HG02588 (cell line): ENCODE data around the gene MLLT1.

Source experiments
- ATAC-seq: cut with Tn5 transposase; IDR thresholded peaks from one replicate; pipeline ENCODE4 v1.9.1; 2021; ENCODE audit warnings: mild to moderate bottlenecking, moderate library complexity; ENCODE audit not compliant: unreplicated experiment

The MLLT1 gene

GRCh38 chr19:6212403-6213265 lies 67.1 kb downstream of the MLLT1 start:
- no peak for ATAC-seq

DNA sequence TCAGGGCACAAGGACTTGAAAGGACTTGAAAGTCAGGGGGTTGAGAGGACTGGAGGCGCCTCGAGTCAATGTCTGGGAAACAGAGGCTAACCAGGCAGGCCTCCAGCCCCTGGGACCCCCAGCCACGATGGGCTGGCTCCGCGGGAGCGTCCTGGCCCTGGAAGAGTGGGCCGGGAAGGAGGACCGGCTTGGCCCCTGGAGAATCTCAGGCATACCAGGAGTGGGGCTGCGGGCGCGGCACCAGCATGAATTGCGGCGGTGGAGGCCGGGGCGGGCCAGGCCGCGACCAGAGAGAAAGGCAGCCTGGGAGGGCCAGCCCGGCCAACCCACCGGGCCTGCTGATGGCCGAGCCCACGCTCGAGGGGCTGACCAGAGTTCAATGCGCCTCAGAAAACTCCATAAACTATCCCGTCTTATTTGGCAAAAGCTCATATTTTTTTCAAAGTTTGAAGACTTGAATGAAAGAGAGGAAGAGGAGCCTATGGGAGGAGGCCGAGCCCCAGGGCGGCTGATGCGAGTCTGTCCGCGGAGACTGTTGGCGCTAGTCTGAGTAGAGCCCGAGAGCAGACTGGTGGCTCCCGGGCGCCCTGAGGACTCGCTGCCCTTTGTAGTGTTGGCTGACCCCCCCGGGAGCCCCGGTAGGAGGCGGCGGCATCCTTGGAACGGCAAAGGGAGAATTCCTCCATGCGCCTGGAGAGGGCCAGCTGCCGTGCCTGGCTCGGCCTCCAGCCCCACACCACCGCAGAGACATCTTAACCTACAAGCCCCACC lies 68.0 kb downstream of the MLLT1 start:
- no peak for ATAC-seq

GRCh38 chr19:6210721-6211600 lies 68.8 kb downstream of the MLLT1 start:
- no peak for ATAC-seq

- no peak for ATAC-seq
Measured at GRCh38 chr19:6210091-6210490, 69.7 kb downstream of the MLLT1 start.

DNA sequence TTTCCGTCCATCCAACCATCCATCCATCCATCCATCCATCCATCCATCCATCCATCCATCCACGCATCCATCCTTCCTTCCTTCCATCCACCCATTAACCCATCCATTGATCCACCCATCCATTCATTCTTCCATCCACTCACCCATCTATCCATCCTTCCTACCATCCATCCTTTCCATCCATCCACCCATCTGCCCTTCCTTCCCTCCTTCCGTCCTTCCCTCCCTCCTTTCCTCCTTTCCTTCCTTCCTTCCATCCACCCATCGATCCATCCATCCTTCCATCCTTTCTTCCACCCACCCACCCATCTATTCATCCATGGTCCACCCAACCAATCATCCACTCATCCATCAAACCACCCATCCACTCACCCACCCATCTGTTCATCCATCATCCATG lies 70.1 kb downstream of the MLLT1 start:
- ATAC-seq: no peak

DNA sequence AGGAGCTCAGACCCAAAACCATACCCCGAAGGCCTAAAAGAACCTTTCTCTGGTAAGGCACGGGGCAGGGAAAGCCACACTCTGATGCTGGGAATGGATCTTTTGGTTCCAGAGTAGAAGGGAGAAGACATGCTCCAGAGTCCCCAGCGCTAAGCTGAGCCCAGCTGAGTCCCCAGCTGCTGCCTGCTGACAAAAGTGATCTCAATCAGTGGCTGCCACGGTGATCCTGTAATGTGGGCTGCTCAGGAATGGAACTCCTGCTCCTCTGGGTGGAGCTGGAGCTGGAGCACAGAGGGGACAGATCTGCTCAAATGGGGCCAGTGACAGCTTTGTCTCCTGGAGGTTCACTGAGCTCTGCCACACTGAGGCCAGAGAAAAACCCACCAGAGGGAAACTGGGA lies 70.5 kb downstream of the MLLT1 start:
- no peak for ATAC-seq

GRCh38 chr19:6204866-6205723 lies 74.7 kb downstream of the MLLT1 start:
- no peak for ATAC-seq

DNA sequence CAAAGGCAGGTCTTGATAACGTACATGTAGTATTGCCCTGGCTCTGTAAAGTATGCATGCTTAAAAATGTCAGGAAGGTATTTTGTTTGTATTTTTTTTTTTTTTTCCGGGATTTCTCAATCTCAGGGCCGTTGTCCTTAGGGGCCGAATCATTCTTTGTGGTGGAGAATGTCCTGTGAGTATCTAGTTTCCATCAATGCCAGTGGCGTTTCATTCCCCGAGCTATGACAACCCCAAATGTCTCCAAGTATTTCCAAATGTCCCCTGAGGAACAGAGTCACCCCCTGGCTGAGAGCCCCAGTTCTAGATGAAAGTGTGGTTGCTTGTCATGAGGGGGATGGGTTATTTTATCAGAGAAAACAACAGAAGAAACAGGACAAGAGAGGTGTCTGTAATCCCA lies 75.6 kb downstream of the MLLT1 start:
- ATAC-seq: no peak

DNA sequence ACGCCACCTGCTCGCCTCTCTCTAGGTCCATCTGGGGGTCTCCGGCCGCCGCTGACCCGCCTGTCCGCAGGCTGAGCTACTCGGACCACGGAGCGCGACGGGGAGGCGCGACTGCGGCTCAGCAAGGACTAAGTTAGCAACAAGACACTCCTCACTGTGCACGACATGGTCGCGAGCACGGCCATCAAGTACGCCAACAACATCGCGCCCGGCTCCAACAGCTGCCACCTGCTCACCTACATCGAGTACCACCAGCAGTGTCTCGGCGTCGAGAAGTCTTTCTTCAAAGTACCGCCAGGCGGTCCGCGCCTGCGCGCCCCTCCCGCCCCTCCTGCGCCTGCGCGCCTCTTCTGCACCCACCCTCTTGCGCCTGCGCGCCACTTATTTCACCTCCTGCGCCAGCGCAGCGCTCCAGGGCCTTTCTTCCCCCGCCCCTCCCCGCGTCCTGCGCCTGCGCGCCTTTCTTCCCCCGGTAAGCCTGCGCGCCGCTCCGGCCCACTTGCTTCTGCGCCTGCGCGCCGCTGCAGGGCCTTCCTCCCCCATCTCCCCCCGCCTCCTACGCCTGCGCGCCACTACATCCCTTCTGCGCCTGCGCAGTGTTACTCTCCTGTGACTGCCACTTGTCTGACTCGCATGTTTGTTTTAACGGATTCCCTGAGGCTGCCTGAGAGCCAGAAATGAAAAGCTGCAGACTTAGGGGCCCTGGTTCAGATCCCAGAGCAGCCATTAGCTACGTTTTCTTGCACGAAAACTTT lies 80.4 kb downstream of the MLLT1 start:
- peak; percentile 81 for ATAC-seq

GRCh38 chr19:6198896-6199239 lies 80.9 kb downstream of the MLLT1 start:
- no peak for ATAC-seq

- no peak for ATAC-seq
Measured at GRCh38 chr19:6196361-6196760, 83.4 kb downstream of the MLLT1 start.

- ATAC-seq: no peak
Measured at GRCh38 chr19:6188811-6189210, 91.0 kb downstream of the MLLT1 start.

- no peak for ATAC-seq
Measured at GRCh38 chr19:6187374-6187773, 92.4 kb downstream of the MLLT1 start.

GRCh38 chr19:6185835-6186834 lies 93.6 kb downstream of the MLLT1 start:
- no peak for ATAC-seq

DNA sequence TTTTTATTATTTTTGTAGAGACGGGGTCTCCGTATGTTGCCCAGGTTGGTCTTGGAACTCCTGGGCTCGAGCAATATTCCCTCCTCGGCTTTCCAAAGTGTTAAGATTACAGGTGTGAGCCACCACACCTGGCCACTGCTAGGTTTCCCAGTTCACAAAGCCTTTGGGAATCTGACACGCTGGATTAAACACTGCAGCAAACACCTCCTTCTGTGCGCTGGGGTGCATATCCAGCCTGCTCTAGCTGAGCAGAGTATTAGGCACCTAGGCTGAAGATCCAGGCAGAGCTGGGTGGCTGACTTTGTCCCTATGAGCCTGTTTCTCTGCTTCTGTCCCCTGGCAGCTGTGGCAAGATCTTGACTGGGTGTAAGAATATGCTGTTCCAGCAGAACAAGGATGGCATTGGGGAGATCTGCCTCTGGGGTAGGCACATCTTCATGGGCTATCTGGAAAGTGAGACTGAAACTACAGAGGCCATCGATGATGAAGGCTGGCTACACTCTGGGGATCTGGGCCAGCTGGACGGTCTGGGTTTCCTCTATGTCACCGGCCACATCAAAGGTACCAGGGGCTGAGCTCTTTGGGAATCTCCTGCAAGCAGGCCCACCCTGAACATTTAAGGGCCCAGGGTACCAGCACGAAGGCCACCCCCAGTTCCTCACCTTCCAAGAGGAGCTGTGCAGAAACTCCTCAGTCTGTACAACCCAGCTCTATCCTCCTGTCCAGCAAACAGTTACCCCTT lies 94.5 kb downstream of the MLLT1 start:
- ATAC-seq: no peak

DNA sequence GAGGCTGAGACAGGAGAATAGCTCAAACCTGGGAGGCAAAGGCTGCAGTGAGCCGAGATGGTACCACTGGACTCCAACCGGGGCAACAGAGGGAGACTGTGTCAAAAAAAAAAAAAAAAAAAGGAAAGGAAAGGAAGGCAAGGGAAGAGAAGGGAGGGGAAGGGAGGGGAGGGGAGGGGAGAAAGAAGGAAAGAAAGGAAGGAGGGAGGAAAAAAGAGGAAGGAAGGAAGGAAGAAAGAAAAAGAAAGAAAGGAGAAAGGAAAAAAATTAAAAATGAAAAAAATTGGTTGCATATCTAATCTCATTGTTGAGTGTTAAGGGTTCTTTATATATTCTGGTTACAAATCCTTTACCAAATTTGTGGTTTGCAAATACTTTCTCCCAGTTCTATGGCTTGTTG lies 98.7 kb downstream of the MLLT1 start:
- ATAC-seq: no peak

DNA sequence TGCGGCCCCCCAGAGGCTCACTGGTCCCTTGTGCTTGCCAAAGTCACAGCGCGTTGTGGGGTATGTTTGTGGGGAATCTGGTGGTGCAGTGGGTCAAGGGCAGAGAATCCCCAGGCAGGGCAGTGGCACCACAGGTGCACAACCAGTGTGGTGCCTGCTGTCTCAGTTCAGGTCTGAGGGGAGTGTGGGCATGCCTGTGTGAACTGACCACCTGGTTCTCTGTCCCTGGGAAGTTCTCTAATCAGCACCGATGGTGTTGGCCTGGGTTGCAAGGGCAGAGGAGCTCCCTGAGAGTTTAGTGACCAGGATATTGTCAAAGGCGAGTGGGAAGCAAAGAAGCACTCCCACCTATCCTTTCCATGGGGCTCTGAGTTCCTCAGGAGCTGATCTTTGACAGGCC lies 106.6 kb downstream of the MLLT1 start:
- no peak for ATAC-seq
